Upper lobe of left lung (tissue), 4 donors: Measurements from ENCODE around the gene SFMBT1.

Source experiments
- CTCF ChIP-seq, 6 experiments: fragments of 450-650 bp in 4 of 6; fragments of 200-600 bp in 2 of 6; sonication (generic) in 2 of 6; IDR thresholded peaks; one replicate each; pipeline ENCODE4 v1.5.1; 2016 to 2019; ENCODE audit warnings: antibody characterized with exemption in 6 of 6
- EP300 ChIP-seq, 4 donors: sonication (generic); formaldehyde crosslinking; IDR thresholded peaks; one replicate each; pipeline ENCODE4 v1.5.1; 2017; ENCODE audit warnings: antibody characterized with exemption in 4 of 4, control low read depth in 2 of 4
- POLR2A ChIP-seq, 4 donors: fragments of 450-650 bp; IDR thresholded peaks; one replicate each; pipeline ENCODE4 v1.5.1; 2016 to 2017; ENCODE audit warnings: antibody characterized with exemption in 4 of 4, mild to moderate bottlenecking in 2 of 4

- TF ChIP-seq CTCF (IDR thresholded peaks at IDR 0.05): no peak
- TF ChIP-seq POLR2A (IDR thresholded peaks at IDR 0.05): no peak
- no peak for TF ChIP-seq EP300 (IDR thresholded peaks at IDR 0.05)
Observed at GRCh38 chr3:53078656-53079055, 32.8 kb upstream of the SFMBT1 start.
